HFFc6 (cell line): ENCODE results near the gene STAT1. TPM values are rescaled to one million over a fixed set of nuclear protein-coding genes. Genes with fewer than 3 reads are reported as not detected.
A peak's percentile ranks its signal among the peaks of the same experiment; 100 is the strongest.

Experiments used
- DNase-seq: peaks from one replicate; pipeline ENCODE4 v3.0.0-alpha.2; 2018
- H3K27ac Mint-ChIP-seq: 2 replicates; pipeline ENCODE4 v1.8.0; 2020; ENCODE audit warnings: mild to moderate bottlenecking, mixed read lengths
- H3K27me3 Mint-ChIP-seq: 2 replicates; pipeline ENCODE4 v1.8.0; 2021; ENCODE audit warnings: mild to moderate bottlenecking, moderate library complexity, mixed read lengths; ENCODE audit not compliant: insufficient read depth
- H3K36me3 Mint-ChIP-seq: 2 replicates; pipeline ENCODE4 v1.8.0; 2021; ENCODE audit warnings: low read depth, mixed read lengths
- H3K4me1 Mint-ChIP-seq: 2 replicates; pipeline ENCODE4 v1.8.0; 2020; ENCODE audit warnings: low read depth, mixed read lengths
- H3K4me3 Mint-ChIP-seq: 2 replicates; pipeline ENCODE4 v1.8.0; 2020; ENCODE audit warnings: mild to moderate bottlenecking, moderate library complexity, mixed read lengths
- H3K9me3 Mint-ChIP-seq: 2 replicates; pipeline ENCODE4 v1.8.0; 2020; ENCODE audit warnings: mild to moderate bottlenecking, mixed read lengths
- total RNA-seq, 6 experiments: library from RNA; stranded (reverse); fragmentation: NEBNext Ultra II Directional; extraction: Animal tissue kit (Norgen Biotek cat#: 25700); gene quantifications; 2 replicates in 1 of 6; 3 replicates in 5 of 6; pipeline ENCODE4 v1.2.3, GENCODE V29; 2021
- TF ChIP-seq, protein P1 (sequence below): fragments of 200-600 bp; sonication (generic); IDR thresholded peaks from 2 replicates; pipeline ENCODE4 v1.5.0; 2021; ENCODE audit warnings: antibody characterized with exemption, mild to moderate bottlenecking

STAT1 gene
- total RNA-seq, 6 experiments from 2014 or later, result 91.6 to 154 (median 138) TPM

DNA sequence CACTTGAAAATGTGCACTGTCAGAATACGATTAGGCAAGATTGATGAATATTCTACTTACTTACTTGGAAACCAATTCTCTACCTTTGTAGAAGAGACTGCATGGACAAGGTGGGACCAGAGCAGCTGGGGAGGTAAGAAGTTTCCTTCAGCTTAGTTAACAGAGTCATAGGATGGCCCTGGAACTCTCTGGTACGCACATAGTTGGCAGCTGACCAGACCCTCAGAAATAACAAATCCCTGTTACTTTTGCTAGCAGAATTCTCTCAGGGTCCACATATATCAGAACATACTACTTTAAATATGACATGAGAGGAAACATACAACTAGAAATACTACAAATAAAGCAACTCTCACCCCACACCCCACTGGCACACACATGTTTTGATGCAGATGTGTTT lies 24.8 kb upstream of the STAT1 start:
- peak overlapping the region; percentile 63 for H3K4me3 Mint-ChIP-seq
- H3K4me1 Mint-ChIP-seq, result peaks cover 70% of the 10 kb centered on the region
- H3K36me3 Mint-ChIP-seq, result no peaks in the 10 kb centered on the region
- DNase-seq, result no peak
- H3K27me3 Mint-ChIP-seq, result no peaks in the 10 kb centered on the region
- peak overlapping the region; percentile 97 for H3K27ac Mint-ChIP-seq
- TF ChIP-seq, protein P1, sequence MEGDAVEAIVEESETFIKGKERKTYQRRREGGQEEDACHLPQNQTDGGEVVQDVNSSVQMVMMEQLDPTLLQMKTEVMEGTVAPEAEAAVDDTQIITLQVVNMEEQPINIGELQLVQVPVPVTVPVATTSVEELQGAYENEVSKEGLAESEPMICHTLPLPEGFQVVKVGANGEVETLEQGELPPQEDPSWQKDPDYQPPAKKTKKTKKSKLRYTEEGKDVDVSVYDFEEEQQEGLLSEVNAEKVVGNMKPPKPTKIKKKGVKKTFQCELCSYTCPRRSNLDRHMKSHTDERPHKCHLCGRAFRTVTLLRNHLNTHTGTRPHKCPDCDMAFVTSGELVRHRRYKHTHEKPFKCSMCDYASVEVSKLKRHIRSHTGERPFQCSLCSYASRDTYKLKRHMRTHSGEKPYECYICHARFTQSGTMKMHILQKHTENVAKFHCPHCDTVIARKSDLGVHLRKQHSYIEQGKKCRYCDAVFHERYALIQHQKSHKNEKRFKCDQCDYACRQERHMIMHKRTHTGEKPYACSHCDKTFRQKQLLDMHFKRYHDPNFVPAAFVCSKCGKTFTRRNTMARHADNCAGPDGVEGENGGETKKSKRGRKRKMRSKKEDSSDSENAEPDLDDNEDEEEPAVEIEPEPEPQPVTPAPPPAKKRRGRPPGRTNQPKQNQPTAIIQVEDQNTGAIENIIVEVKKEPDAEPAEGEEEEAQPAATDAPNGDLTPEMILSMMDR, result no peak
- H3K9me3 Mint-ChIP-seq, result no peaks in the 10 kb centered on the region

DNA sequence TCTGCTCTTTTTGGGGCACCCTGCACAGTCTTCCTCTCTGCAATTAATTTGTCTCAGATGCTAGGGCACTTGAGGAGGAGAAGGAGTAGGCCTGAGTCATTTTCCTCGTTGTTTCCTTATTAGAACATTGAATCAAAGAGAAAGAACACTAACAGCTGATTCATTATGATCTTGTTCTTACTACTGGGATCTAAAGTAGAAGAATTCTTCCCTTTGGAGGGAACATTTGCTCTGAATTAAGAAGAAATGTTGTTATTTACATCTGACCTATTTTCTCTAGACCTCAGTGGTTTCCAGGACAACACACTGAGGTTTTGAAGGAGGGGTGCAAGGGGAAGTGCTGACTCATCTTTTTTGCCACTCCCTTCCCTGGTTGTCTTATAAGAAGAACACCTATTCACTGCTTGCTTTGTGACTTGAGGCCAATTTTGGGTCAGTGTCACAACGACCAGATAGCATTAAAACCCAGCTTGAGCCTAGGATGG lies 24.3 kb upstream of the STAT1 start:
- DNase-seq, result peak; percentile 87
- Mint-ChIP-seq H3K27ac (peak overlapping the region; percentile 97), H3K36me3 (no peaks in the 10 kb centered on the region), H3K9me3 (no peaks in the 10 kb centered on the region), H3K4me1 (peaks cover 70% of the 10 kb centered on the region), H3K27me3 (no peaks in the 10 kb centered on the region), H3K4me3 (peak overlapping the region; percentile 63)
- TF ChIP-seq, protein P1, result no peak

DNA sequence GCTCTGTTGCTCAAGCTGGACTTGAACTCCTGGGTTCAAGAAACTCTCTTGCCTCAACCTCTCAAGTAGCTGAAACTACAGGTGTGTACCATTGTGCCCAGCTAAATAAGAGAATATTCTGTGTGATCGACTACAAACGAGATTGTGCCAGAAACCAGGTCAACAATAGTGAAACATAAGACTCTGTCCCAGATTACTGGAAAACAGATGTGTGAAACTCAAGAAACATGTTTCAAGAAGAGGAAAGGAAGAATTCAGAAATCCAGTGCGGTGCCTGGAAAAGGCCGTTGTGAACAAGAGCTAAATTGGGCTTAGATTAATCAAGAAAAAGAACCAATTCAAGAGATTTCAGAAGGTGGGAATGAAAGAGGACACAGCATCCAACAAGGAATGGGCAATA lies 23.4 kb upstream of the STAT1 start:
- peaks cover 73% of the 10 kb centered on the region for H3K4me1 Mint-ChIP-seq
- DNase-seq, result no peak
- peak overlapping the region; percentile 97 for H3K27ac Mint-ChIP-seq
- H3K9me3 Mint-ChIP-seq, result no peaks in the 10 kb centered on the region
- no peaks in the 10 kb centered on the region for H3K36me3 Mint-ChIP-seq
- H3K4me3 Mint-ChIP-seq, result peak overlapping the region; percentile 13
- TF ChIP-seq, protein P1, result no peak
- no peaks in the 10 kb centered on the region for H3K27me3 Mint-ChIP-seq

DNA sequence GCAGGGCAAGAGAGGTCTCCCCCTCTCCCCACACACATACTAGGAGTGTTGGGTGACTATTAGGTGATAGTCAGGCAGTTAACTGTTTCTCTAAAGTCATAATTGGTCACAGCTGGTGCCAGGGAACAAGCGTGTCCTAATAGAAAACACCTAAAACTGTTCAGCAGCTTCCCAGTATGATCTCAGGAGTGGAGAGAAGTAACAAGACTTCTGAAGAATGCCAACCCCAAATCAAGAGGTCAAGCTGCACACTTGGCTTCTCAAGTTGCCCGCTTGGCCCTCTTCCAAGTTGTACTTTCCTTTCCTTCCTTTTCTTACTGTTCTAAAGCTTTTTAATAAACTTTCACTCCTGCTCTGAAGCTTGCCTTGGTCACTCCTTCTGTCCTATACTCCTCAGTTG lies 22.4 kb upstream of the STAT1 start:
- H3K27me3 Mint-ChIP-seq, result no peaks in the 10 kb centered on the region
- no peaks in the 10 kb centered on the region for H3K9me3 Mint-ChIP-seq
- TF ChIP-seq, protein P1, result no peak
- H3K27ac Mint-ChIP-seq, result 0 out of 2 replicates have a peak overlapping the region, but pooled peaks have one; percentile 9
- H3K4me1 Mint-ChIP-seq, result peaks cover 68% of the 10 kb centered on the region
- no peak for DNase-seq
- H3K4me3 Mint-ChIP-seq, result no peak overlapping the region
- H3K36me3 Mint-ChIP-seq, result no peaks in the 10 kb centered on the region

DNA sequence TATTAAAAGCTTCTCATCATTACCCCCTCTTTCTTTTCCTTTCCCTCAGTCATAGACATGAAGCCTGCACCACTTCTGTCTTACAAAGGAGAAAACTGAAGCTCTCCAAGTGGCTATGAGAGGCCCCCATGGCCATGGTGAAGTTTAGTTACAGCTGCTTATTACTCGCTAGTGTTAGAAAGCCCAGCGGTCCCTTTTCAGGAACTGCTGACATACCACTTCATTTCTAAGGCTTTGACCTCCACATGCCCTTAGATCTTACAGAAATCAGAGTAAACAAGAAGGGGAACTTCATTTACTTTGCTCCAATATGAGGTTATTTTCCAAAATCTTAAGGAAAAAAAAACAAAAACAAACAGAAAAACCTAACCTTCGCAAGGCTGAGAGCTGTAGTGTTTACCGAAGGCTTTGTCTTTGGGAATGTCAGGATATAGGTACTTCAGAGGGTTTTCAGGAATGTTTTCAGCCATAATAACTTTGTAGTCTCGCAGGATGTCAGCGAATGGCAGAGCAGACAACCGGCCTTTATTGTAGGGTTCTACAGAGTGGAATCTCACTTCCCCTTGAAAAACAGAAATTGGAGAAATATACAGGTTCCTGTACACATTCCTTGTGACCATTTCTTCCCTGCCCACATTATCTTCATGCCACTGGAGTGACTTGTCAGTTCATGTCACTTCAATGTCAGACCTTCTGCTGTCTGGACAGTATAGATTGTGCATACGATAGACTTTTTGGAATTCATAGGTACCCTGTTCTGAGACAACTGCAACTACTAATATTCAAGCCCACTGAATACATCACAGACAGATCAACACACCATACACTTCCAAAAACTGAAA lies 18.8 kb upstream of the STAT1 start:
- TF ChIP-seq, protein P1, result no peak
- no peaks in the 10 kb centered on the region for H3K36me3 Mint-ChIP-seq
- peaks cover 52% of the 10 kb centered on the region for H3K4me1 Mint-ChIP-seq
- H3K27me3 Mint-ChIP-seq, result no peaks in the 10 kb centered on the region
- no peaks in the 10 kb centered on the region for H3K9me3 Mint-ChIP-seq
- no peak overlapping the region for H3K27ac Mint-ChIP-seq
- DNase-seq, result no peak
- no peak overlapping the region for H3K4me3 Mint-ChIP-seq
